Keratinocyte (primary cell): ENCODE data around the gene BPIFA1.

Source experiments
- CTCF ChIP-seq, 3 experiments: IDR thresholded peaks in 1 of 3; conservative IDR thresholded peaks in 1 of 3; optimal IDR thresholded peaks in 1 of 3; 2 replicates in 2 of 3; 3 replicates in 1 of 3; pipeline versions ENCODE3 to v1.5.1; 2011; ENCODE audit warnings: low read length in 3 of 3, mild to moderate bottlenecking in 3 of 3, moderate library complexity in 2 of 3, control low read depth in 1 of 3, inconsistent platforms in 1 of 3; ENCODE audit not compliant: insufficient read depth in 2 of 3; ENCODE audit errors: extremely low read depth in 1 of 3
- EZH2 ChIP-seq: IDR thresholded peaks from one replicate; pipeline ENCODE4 v1.6.1; 2012; ENCODE audit warnings: inconsistent platforms, mild to moderate bottlenecking, low read length, moderate library complexity

- TF ChIP-seq CTCF (optimal IDR thresholded peaks at IDR 0.05 in 1 of 3, IDR thresholded peaks at IDR 0.05 in 1 of 3, conservative IDR thresholded peaks at IDR 0.05 in 1 of 3; ENCODE audit: extremely low read depth in 1 of 3, insufficient read depth in 2 of 3, low read length in 3 of 3) = no peak
- no peak for TF ChIP-seq EZH2
Observed at GRCh38 chr20:33210371-33210770, 25.4 kb upstream of the BPIFA1 start.
